Measurements from ENCODE around the gene HDAC4.

DNA sequence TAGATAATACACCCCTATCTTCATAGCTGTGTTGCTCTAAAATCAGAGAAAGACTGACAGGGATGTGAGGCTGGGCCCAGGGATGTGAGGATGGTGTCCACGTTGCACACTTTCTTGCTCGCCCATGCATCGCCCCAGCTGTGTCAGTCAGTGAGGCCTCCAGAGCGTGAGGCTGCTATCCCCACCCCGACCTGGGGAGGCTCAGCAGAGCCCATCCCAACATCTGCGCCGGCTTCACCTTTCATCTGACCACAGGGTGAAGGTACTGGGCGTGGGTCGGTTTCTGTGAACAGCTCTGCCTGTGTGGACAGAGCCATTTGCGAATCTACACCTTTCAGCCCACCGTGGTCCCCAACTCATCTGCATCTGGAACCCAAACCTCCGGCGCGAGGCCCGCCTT, 255.7 kb downstream of the HDAC4 start:
- TF ChIP-seq, protein P1, sequence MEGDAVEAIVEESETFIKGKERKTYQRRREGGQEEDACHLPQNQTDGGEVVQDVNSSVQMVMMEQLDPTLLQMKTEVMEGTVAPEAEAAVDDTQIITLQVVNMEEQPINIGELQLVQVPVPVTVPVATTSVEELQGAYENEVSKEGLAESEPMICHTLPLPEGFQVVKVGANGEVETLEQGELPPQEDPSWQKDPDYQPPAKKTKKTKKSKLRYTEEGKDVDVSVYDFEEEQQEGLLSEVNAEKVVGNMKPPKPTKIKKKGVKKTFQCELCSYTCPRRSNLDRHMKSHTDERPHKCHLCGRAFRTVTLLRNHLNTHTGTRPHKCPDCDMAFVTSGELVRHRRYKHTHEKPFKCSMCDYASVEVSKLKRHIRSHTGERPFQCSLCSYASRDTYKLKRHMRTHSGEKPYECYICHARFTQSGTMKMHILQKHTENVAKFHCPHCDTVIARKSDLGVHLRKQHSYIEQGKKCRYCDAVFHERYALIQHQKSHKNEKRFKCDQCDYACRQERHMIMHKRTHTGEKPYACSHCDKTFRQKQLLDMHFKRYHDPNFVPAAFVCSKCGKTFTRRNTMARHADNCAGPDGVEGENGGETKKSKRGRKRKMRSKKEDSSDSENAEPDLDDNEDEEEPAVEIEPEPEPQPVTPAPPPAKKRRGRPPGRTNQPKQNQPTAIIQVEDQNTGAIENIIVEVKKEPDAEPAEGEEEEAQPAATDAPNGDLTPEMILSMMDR (IDR thresholded peaks at IDR 0.05) = no peak
- TF ChIP-seq POLR2A (IDR thresholded peaks at IDR 0.05) = no peak
